ENCODE data around the gene REXO5.
A peak's percentile ranks its signal among the peaks of the same experiment; 100 is the strongest.

REXO5 gene

GRCh38 chr16:20853143-20853542, 46.8 kb downstream of the REXO5 start:
- no peaks in the 10 kb centered on the region for H3K9me3 Mint-ChIP-seq
- H3K27me3 Mint-ChIP-seq (ENCODE audit: low read depth, poor library complexity): no peaks in the 10 kb centered on the region
- H3K4me1 Mint-ChIP-seq: no peaks in the 10 kb centered on the region
- H3K27ac Mint-ChIP-seq: no peak overlapping the region
- DNase-seq: no peak
- H3K36me3 Mint-ChIP-seq (ENCODE audit: low read depth): peaks cover 19% of the 10 kb centered on the region
- no peak for TF ChIP-seq CTCF (IDR thresholded peaks at IDR 0.05)
- H3K4me3 Mint-ChIP-seq: no peak overlapping the region

GRCh38 chr16:20853981-20854620, 47.8 kb downstream of the REXO5 start:
- no peak for DNase-seq
- Mint-ChIP-seq H3K27ac (peak overlapping the region; percentile 8), H3K9me3 (no peaks in the 10 kb centered on the region), H3K4me1 (no peaks in the 10 kb centered on the region), H3K4me3 (no peak overlapping the region), H3K36me3 (ENCODE audit: low read depth) (peaks cover 22% of the 10 kb centered on the region), H3K27me3 (ENCODE audit: low read depth, poor library complexity) (no peaks in the 10 kb centered on the region)
- TF ChIP-seq CTCF (IDR thresholded peaks at IDR 0.05): no peak

GRCh38 chr16:20854963-20855362, 48.6 kb downstream of the REXO5 start:
- H3K36me3 Mint-ChIP-seq (ENCODE audit: low read depth): peaks cover 30% of the 10 kb centered on the region
- no peak for TF ChIP-seq CTCF (IDR thresholded peaks at IDR 0.05)
- H3K9me3 Mint-ChIP-seq: no peaks in the 10 kb centered on the region
- H3K27ac Mint-ChIP-seq: no peak overlapping the region
- no peaks in the 10 kb centered on the region for H3K4me1 Mint-ChIP-seq
- DNase-seq: no peak
- H3K27me3 Mint-ChIP-seq (ENCODE audit: low read depth, poor library complexity): no peaks in the 10 kb centered on the region
- H3K4me3 Mint-ChIP-seq: no peak overlapping the region

- no peak for TF ChIP-seq CTCF (IDR thresholded peaks at IDR 0.05)
- Mint-ChIP-seq H3K9me3 (no peaks in the 10 kb centered on the region), H3K4me3 (no peak overlapping the region), H3K27ac (no peak overlapping the region), H3K36me3 (ENCODE audit: low read depth) (peaks cover 39% of the 10 kb centered on the region), H3K27me3 (ENCODE audit: low read depth, poor library complexity) (no peaks in the 10 kb centered on the region), H3K4me1 (no peaks in the 10 kb centered on the region)
- no peak for DNase-seq
Measured at GRCh38 chr16:20857281-20857680, 51.0 kb downstream of the REXO5 start.

GRCh38 chr16:20859229-20859628, 52.9 kb downstream of the REXO5 start:
- H3K27ac Mint-ChIP-seq: no peak overlapping the region
- H3K36me3 Mint-ChIP-seq (ENCODE audit: low read depth): peaks cover 56% of the 10 kb centered on the region

More at GRCh38 chr16:20859229-20859628, 52.9 kb downstream of the REXO5 start:
- no peaks in the 10 kb centered on the region for H3K4me1 Mint-ChIP-seq
- DNase-seq: no peak
- H3K27me3 Mint-ChIP-seq (ENCODE audit: low read depth, poor library complexity): no peaks in the 10 kb centered on the region
- TF ChIP-seq CTCF (IDR thresholded peaks at IDR 0.05): no peak
- H3K4me3 Mint-ChIP-seq: no peak overlapping the region
- H3K9me3 Mint-ChIP-seq: peaks cover 5% of the 10 kb centered on the region

Data from nephron progenitor cell (in vitro differentiated cells).